SIG-M5 (cell line): ENCODE measurements around the gene NFKBIL1.
"Not testable (repeated sequence)": the region's sequence is repeated elsewhere in the genome, so short reads cannot be mapped to it uniquely, and the experiment has no call there.

ENCODE experiments used
- DNase-seq: peaks from one replicate; lab custom pipeline; 2025; lab: John Stamatoyannopoulos, UW

NFKBIL1 gene

GRCh38 chr6:31546958-31547726 lies at the start of gene NFKBIL1:
TSS of gene NFKBIL1 (plus strand) at chr6:31547608. CDS start at chr6:31547695, 87 bp downstream.
- DNase-seq = peak; percentile 95

DNA sequence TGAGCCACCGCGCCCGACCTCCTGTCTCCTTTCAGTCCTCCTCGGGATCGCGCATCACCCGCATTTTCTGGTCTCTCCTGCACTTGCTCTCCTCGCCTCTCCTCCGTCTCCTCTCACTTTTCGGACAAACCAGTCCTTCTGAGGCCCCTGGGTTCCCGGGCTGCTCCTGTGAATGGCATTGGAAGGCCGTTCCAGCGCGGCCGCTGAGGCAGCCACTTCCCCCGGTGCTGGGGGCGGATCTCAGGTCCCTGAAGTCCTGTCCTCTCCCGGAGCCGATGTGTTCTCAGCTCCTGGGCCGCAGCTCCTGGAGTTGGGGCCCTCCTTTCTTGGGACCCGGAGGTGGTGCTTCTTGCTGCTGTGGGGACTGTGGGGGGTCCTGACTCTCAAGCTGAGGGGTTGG lies 48.7 kb upstream of the NFKBIL1 start:
- DNase-seq = no peak

DNA sequence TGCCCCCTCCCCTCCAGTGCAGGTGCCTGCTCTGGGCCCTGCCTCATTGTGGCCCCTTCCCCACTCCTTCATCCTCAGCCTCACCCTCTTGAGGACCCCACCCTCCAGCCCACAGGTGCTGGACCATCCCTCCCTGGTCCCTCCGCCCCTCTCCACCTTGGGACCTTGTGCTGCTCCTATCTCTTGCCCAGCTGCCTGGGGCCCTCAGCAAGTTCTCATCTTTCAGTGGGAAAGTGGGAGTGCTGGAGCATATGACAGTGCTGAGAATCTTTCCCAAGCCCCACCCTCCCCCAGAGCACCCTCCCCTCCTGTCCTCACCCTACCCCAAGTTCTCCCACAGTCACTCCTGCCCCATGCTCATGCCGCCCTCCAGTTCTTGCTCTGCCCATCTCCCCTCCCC lies 47.8 kb upstream of the NFKBIL1 start:
- not testable (repeated sequence) for DNase-seq

- DNase-seq = no peak
Measured at GRCh38 chr6:31502586-31502985, 44.8 kb upstream of the NFKBIL1 start.

DNA sequence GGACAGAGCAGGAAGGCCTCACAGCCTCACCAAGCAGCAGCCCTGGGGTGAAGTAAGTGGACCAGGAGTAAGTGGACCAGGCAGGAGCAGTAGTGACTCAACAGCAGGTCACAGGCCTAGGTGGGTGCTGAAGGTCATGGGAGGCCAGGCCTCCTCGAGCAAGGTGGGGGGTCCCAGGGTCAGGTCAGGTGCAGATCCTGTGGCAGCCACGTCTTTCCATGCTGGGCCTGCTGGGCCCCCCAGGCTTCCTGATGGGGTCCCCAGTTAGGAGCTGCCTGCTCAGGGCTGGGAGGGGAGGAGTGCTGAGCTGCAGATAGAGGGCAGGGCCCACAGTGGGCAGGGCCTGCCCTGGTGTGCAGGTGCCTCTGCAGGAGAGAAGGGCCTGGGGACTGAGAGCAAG lies 38.4 kb upstream of the NFKBIL1 start:
- not testable (repeated sequence) for DNase-seq

GRCh38 chr6:31510007-31510406 lies 37.4 kb upstream of the NFKBIL1 start:
- DNase-seq = no peak

DNA sequence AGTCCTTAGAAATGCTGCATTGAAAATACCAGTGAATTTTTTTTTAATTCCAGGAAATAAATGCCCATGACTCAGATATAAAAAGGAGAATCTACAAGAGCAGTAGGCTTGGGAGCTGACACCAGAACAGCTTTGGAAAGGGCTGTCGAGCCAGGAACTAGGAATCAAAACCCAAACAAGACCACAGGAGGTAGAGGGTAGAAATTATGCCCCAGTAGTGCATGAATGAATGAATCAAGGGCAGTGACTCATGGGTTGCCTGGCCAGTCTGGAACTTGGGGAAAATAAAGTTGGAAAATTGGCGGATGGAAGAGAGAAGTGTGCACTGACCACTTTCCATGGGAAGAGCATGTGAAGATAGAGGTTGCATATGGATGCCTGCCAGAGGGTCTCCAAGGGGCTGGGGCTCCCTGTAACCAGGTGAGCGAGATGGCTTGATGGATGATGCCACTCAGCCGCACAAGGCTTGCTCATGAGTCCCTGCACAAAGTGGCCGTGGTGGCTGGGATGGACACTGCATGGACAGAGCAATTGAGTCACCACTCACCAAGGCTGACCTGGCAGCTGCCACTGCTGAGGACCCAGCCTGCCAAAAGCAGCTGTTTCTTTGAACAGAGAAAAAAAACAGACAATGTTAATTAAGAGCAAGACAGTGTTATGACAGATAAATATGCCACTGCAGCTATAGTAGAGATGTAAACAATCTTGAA lies 33.8 kb upstream of the NFKBIL1 start:
- DNase-seq = no peak

GRCh38 chr6:31521835-31522234 lies 25.6 kb upstream of the NFKBIL1 start:
- no peak for DNase-seq

- no peak for DNase-seq
Measured at GRCh38 chr6:31525553-31525931, 21.9 kb upstream of the NFKBIL1 start.

- no peak for DNase-seq
Measured at GRCh38 chr6:31525932-31526591, 21.3 kb upstream of the NFKBIL1 start.

- DNase-seq = no peak
Measured at GRCh38 chr6:31528307-31528777, 19.1 kb upstream of the NFKBIL1 start.

DNA sequence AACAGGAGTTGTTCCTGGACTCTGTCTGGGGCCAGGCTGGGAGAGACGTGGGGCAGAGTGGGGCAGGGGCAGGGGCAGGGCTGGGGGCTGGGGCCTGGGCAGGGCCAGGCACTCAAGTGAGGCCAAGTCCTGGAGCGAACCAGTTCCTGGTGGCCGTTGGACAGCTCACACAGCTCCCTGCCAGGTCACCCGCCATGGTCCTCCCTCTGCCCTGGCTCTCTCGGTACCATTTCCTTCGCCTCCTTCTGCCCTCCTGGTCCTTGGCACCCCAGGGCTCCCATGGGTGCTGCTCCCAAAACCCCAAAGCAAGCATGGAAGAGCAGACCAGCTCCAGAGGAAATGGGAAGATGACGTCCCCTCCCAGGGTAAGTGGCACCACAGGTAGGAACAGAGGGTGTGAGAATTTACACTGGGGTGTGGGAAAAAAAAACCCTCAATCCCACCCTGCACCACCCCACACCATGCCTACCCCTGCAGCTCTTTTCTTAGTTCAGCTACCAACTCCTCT lies 18.5 kb upstream of the NFKBIL1 start, which contains the start of gene MCCD1:
TSS of gene MCCD1 (plus strand) at position 142 of the 508 bp plus-strand sequence. CDS start at position 195, 53 bp downstream.
- no peak for DNase-seq

DNA sequence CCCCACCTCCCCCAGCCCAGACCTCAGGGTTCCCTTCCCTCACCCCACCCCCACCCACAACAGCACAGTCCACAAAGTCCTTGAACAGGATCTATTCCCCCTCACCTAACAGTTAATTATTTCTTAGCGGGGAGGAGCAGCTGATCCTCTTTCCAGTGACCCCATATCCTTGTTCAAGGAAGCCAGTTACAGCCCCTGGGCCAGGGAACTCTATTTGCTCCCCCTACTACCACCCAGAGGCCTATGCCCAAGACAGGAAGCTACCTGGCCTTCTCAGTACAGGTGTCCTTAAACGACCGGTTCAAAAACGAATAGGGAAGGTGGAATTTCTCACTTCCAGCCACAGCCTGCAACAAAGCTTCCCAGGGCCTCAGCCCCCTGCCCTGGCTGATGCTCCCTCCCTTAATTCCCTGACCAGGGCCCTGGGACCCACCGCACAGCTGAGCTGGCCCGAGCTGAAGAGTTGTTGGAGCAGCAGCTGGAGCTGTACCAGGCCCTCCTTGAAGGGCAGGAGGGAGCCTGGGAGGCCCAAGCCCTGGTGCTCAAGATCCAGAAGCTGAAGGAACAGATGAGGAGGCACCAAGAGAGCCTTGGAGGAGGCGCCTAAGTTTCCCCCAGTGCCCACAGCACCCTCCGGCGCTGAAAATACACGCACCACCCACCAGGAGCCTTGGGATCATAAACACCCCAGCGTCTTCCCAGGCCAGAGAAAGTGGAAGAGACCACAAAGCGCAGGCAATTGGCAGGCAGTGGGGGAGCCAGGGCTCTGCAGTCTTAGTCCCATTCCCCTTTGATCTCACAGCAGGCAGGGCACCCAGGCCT lies 17.9 kb upstream of the NFKBIL1 start:
- no peak for DNase-seq

- no peak for DNase-seq
Measured at GRCh38 chr6:31530659-31531058, 16.7 kb upstream of the NFKBIL1 start.

DNA sequence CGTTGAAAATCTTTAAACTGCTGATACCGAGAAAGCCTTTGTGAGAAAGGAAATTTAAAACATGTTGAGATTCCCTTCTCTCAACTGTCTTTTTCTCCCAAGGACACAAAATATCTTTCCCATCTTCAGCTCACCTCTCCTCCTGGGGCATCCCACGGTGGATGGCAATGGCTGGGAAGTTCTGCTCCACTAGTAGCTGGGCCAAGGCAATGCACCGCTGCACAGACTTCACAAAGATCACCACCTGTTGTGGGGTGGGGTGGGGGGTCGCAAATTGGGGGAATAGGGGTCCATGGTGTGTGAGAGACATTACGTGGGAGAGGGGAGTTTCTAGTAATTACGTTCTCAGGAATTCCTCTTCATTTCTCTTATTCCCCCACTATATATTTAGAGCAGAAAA lies 16.2 kb upstream of the NFKBIL1 start:
- no peak for DNase-seq

GRCh38 chr6:31531771-31532643 lies 15.4 kb upstream of the NFKBIL1 start:
- DNase-seq = no peak

GRCh38 chr6:31532644-31533454 lies 14.6 kb upstream of the NFKBIL1 start:
- DNase-seq = no peak

- DNase-seq = no peak
Measured at GRCh38 chr6:31533455-31533841, 14.0 kb upstream of the NFKBIL1 start.

DNA sequence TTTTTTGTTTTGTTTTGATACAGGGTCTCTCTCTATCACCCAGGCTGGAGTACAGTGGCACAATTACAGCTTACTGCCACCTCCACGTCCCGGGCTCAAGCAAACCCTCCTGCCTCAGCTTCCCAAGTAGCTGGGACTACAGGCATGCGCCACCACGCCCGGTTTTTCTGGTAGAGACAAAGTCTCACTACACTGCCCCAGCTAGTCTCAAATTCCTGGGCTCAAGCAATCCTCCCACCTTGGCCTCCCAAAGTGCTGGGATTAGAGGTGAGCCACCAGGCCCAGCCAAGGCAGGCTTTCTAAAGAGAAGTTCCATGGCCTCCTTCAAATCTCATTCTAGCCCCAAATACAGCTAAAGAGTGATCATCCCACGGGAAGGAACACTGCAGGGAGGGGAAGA lies 13.4 kb upstream of the NFKBIL1 start:
- no peak for DNase-seq

- DNase-seq = no peak
Measured at GRCh38 chr6:31534521-31535040, 12.8 kb upstream of the NFKBIL1 start.
